MM.1S (cell line): ENCODE data around the gene AGBL1.

Experiments used
- CTCF ChIP-seq: fragments of 300-600 bp; sonication (generic); IDR thresholded peaks from 2 replicates; pipeline ENCODE4 v1.5.1; 2016; ENCODE audit warnings: antibody characterized with exemption, low read length, mixed read lengths
- EZH2 ChIP-seq: fragments of 300-600 bp; sonication (generic); optimal IDR thresholded peaks from 2 replicates; pipeline ENCODE3; 2017; ENCODE audit warnings: low read depth, mild to moderate bottlenecking, antibody characterized with exemption, low read length, mixed read lengths

GRCh38 chr15:86590461-86590860 is 510.8 kb downstream of the AGBL1 start:
- TF ChIP-seq CTCF (no peak), EZH2 (no peak)
